Jurkat, Clone E6-1 (cell line): Measurements from ENCODE around the gene RTN4RL1.

Experiments used
- DNase-seq: peaks from one replicate; pipeline ENCODE4 v3.0.0-alpha.2; 2011; ENCODE audit warnings: low read depth, low spot score
- H3K4me3 ChIP-seq: 2 replicates; pipeline ENCODE4 v1.5.1; 2011; ENCODE audit warnings: mild to moderate bottlenecking, low read length, control low read depth, moderate library complexity

RTN4RL1 gene

GRCh38 chr17:2060681-2061440, 35.7 kb upstream of the RTN4RL1 start:
- no peak overlapping the region for H3K4me3 ChIP-seq
- no peak for DNase-seq

GRCh38 chr17:2060385-2060658, 35.2 kb upstream of the RTN4RL1 start:
- no peak overlapping the region for H3K4me3 ChIP-seq
- no peak for DNase-seq

GRCh38 chr17:2059547-2060384, 34.6 kb upstream of the RTN4RL1 start:
- DNase-seq: no peak
- no peak overlapping the region for H3K4me3 ChIP-seq

GRCh38 chr17:2058586-2059546, 33.7 kb upstream of the RTN4RL1 start:
- DNase-seq: no peak
- H3K4me3 ChIP-seq: no peak overlapping the region

- H3K4me3 ChIP-seq: no peak overlapping the region
Observed at GRCh38 chr17:2057760-2058585, 32.8 kb upstream of the RTN4RL1 start.

GRCh38 chr17:2057175-2057759, 32.1 kb upstream of the RTN4RL1 start:
- H3K4me3 ChIP-seq: no peak overlapping the region
- no peak for DNase-seq

More at GRCh38 chr17:2057760-2058585, 32.8 kb upstream of the RTN4RL1 start:
- DNase-seq: no peak

- no peak overlapping the region for H3K4me3 ChIP-seq
- DNase-seq: no peak
Observed at GRCh38 chr17:2056206-2057174, 31.4 kb upstream of the RTN4RL1 start.

- peak overlapping the region; percentile 56; the same call in 1 of the 2 replicates for H3K4me3 ChIP-seq
- DNase-seq: no peak
Observed at GRCh38 chr17:2055292-2056205, 30.4 kb upstream of the RTN4RL1 start.

- H3K4me3 ChIP-seq: peak within 1 kb of the TSS; percentile 56
Observed at GRCh38 chr17:2054512-2055291, 29.6 kb upstream of the RTN4RL1 start, which contains the start of gene HIC1. Gene HIC1, plus strand, starts transcription at chr17:2055103. Its CDS starts 1,588 bp downstream, at chr17:2056691.

GRCh38 chr17:2054262-2054511, 29.1 kb upstream of the RTN4RL1 start:
- H3K4me3 ChIP-seq: peak overlapping the region; percentile 56
- no peak for DNase-seq

More at GRCh38 chr17:2054512-2055291, 29.6 kb upstream of the RTN4RL1 start, which contains the start of gene HIC1:
- no peak for DNase-seq

- peak; percentile 51 for DNase-seq
- peak overlapping the region; percentile 56 for H3K4me3 ChIP-seq
Observed at GRCh38 chr17:2053380-2054261, 28.5 kb upstream of the RTN4RL1 start.

GRCh38 chr17:2051933-2052559, 26.9 kb upstream of the RTN4RL1 start:
- H3K4me3 ChIP-seq: no peak overlapping the region
- DNase-seq: no peak

GRCh38 chr17:2051061-2051932, 26.2 kb upstream of the RTN4RL1 start:
- no peak for DNase-seq
- peak overlapping the region; percentile 39; the same call in 1 of the 2 replicates for H3K4me3 ChIP-seq
